GM21423 (cell line): ENCODE results near the gene PPP6R3.
"Not testable (repeated sequence)": the region's sequence is repeated elsewhere in the genome, so short reads cannot be mapped to it uniquely, and the experiment has no call there.

ENCODE experiments used
- ATAC-seq: cut with Tn5 transposase; IDR thresholded peaks from one replicate; pipeline ENCODE4 v1.9.1; 2021; ENCODE audit warnings: mild to moderate bottlenecking, moderate library complexity; ENCODE audit not compliant: unreplicated experiment

Gene PPP6R3

DNA sequence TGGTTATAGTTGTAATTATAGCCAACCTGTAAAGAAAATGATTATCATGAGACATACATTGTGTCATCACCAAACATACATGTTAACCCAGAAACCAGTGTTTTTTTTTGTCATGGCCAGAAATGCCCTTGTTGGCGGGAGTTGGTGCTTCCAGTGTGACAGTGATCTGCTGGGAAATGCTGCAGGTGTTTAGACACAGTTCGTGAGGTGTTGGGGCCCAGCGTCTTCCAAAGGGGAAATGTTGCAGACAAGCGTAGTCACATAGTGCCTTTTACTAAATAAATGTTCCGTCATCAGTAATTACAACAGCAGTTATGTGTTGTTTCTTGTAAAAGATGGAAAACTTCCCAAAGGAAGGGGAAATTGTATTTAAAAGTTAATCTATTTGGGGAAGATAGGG lies 131.2 kb downstream of the PPP6R3 start:
- ATAC-seq: no peak

DNA sequence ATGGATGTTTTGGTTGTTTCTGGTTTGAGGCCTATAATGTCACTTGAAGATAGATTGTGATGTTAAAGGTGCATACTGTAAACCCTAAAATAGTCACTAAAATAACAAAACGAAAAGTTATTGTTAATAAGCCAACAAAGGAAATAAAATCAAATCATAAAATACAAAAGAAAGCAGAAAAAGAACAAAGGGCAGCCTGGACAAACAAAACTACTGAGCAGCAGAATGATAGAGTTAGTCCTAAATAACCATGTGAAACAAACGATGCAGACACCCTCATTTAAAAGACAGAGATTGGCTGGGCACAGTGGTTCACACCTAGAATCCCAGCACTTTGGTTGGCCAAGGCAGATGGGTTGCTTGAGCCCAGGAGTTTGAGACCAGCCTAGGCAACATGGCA lies 132.9 kb downstream of the PPP6R3 start:
- no peak for ATAC-seq

GRCh38 chr11:68594123-68594522 lies 133.6 kb downstream of the PPP6R3 start:
- no peak for ATAC-seq

GRCh38 chr11:68596231-68596630 lies 135.7 kb downstream of the PPP6R3 start:
- ATAC-seq: no peak

- no peak for ATAC-seq
Observed at GRCh38 chr11:68598816-68599653, 138.5 kb downstream of the PPP6R3 start.

DNA sequence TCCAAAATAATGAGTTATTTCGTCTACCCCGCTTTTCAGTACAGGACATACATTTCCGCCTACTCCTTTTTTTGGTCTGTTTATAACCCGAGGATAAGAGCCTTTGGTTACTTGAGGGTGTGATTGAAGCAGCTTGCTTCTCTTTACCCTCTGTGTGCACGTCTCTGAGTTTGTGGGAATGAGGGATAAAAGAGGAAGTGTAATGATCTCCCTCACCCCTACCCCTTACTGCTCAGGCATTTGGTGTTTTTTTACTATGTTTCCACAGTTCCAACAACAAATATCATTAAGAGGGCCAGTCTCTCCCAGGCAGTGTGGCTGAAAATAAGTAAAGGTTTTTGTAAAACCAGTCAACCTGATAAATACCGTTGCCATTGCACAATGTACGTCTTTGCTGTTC lies 140.6 kb downstream of the PPP6R3 start:
- ATAC-seq: no peak

DNA sequence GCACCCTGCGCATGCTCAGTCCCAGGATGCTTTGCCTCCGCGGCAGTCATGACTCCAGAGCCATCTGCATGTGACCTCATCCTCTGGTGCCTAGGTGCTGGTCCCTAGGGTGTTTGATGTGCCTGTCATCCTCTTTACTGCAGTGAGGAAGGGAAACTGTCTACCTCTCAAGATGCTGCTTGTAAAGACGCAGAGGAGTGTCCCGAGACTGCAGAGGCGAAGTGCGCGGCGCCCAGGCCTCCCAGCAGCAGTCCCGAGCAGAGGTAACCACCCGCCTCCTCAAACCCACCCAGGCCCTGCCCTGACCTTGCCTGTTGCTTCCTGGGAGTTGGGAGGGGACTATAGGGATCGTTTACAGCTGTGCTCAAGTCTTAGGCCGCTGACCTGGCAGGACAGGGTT lies 149.2 kb downstream of the PPP6R3 start:
- no peak for ATAC-seq

GRCh38 chr11:68610452-68611116 lies 150.0 kb downstream of the PPP6R3 start:
- no peak for ATAC-seq

DNA sequence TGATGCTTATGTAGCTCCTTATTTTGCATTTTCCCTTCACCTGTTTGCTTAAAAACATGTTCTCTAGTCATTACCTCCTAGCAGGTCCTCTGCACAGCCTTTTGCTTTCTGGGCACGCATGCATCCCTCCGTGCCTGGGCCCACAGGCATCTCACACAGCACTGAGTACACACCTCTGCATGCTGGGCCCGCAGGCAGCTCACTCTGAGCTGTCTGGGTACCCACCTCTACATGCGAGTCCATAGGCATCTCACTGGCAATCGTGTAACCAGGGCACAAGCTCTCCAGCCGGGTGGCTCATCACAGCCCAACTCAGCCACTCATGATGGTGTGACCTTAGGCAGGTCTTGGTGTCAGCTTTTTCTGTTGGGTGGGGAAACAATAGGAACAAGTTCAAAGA lies 155.1 kb downstream of the PPP6R3 start:
- no peak for ATAC-seq

DNA sequence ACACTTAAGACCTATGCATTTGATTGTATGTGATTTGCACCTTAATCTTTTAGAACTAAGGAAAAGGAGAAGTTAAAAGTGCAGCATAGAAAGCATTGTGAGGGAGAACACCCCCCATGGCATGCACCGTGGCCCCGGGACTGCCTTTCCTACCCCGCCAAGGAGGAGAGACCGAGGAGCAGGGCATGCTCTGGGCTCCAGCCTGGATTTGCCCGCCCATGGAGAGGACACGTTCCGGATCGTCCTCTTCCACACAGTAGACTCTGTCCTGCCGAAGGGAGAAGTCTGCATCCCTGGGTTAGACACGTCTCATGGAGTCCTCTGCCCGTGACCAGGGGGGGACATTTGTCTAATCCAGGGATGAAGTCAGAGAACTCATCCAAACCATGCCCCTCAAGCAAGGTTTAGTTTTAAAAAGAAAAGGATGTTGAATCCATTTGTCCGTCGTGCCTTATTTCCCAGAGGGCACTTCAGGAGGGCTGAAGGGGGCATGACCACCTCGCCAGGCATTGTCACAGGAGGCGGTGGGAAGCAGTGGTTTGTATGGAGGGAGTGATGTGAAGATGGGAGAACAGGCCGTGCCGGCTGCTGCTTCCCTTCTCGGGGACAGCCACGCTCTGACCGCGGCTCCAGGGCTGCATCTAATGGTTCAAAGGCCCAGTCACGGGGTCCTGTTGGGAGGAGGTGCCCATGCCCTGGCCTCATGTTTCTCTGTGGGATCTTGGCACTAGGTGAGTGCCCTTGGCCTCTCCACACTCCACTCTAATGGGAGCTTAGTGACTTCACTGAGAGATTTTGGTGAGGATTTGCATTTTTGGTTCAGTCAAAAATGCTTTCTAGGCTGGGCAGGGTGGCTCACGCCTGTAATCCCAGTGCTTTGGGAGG lies 157.6 kb downstream of the PPP6R3 start:
- no peak for ATAC-seq

DNA sequence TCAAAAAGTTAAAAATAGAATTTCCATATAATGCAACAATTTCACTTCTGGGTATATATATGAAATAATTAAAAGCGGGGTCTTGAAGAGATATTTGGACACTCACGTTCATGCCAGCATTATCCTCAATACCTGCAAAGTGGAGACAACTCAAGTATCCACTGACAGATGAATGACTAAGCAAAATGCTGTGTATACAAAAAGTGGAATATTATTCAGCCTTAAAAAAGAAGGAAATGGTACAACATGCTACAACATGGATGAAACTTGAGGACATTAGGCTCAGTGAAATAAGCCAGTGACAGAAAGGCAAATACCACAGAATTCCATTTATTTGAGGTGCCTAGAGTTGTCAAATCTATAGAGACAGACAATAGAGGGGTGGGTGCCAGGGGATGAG lies 161.3 kb downstream of the PPP6R3 start:
- no peak for ATAC-seq

DNA sequence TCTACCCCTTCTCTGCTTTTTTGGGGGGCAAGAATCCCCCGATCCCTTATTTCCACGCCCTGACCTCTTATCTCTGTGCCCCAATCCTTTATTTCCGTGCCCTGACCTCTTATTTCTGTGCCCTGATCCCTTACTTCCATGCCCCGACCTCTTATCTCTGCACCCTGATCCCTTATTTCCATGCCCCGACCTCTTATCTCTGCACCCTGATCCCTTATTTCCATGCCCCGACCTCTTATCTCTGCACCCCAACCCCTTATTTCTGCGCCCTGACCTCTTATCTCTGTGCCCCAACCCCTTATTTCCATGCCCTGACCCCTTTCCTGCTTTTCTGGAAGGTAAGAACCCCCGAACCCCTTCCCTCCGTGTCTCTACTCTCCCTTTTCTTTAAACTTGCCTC lies 163.2 kb downstream of the PPP6R3 start:
- not testable (repeated sequence) for ATAC-seq

- not testable (repeated sequence) for ATAC-seq
Observed at GRCh38 chr11:68625069-68625468, 164.5 kb downstream of the PPP6R3 start.

DNA sequence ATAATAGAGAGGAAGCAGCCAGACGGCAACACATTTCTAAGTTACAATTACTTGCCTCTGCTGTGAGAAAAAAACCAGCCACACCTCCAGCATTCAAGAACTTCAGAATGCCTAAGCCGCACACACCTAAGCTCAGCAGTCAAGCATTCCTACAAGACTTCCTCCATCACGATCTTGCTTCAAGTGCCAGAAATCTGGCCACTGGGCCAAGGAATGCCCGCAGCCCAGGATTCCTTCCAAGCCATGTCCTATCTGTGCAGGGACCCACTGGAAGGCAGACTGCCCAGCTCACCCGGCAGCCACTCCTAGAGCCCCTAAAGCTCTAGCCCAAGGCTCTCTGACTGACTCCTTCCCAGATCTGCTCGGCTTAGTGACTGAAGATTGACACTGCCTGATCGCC lies 165.7 kb downstream of the PPP6R3 start:
- ATAC-seq: not testable (repeated sequence)

DNA sequence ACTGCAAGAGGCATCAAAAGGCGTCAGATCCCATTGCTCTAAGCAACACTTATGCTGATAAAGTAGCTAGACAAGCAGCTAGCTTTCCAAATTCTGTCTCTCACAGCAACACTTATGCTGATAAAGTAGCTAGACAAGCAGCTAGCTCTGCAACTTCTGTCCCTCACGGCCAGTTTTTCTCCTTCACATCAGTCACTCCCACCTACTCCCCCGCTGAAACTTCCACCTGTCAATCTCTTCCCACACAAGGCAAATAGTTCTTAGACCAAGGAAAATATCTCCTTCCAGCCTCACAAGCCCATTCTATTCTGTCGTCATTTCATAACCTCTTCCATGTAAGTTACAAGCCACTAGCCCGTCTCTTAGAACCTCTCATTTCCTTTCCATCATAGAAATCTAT lies 168.3 kb downstream of the PPP6R3 start:
- not testable (repeated sequence) for ATAC-seq

DNA sequence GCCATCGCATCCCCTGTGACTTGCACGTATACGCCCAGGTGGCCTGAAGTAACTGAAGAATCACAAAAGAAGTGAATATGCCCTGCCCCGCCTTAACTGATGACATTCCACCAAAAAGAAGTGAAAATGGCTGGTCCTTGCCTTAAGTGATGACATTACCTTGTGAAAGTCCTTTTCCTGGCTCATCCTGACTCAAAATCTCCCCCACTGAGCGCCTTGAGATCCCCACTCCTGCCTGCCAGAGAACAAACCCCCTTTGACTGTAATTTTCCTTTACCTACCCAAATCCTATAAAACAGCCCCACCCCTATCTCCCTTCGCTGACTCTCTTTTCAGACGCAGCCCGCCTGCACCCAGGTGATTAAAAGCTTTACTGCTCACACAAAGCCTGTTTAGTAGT lies 171.8 kb downstream of the PPP6R3 start:
- ATAC-seq: not testable (repeated sequence)

DNA sequence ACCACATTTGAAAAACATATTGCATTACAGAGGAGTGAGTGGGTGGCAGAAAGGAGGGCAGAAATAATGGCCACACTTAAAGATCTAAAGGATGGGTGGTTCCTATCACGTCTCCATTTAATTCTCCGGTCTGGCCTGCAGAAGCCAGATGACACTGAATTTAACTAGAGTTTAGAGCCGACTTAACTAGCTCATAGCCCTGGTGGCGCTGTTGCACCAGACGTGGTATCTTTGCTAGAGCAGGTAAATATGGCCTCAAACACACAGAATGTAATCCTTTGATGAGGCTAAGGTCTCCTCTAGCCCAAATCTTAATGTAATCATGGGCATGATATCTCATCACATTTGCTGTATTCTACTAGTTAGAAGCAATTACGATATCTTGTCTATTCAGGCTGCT lies 172.2 kb downstream of the PPP6R3 start:
- ATAC-seq: no peak

GRCh38 chr11:68634606-68635005 lies 174.1 kb downstream of the PPP6R3 start:
- ATAC-seq: not testable (repeated sequence)

- not testable (repeated sequence) for ATAC-seq
Observed at GRCh38 chr11:68635172-68635571, 174.6 kb downstream of the PPP6R3 start.

GRCh38 chr11:68635883-68636282 lies 175.3 kb downstream of the PPP6R3 start:
- not testable (repeated sequence) for ATAC-seq

GRCh38 chr11:68639322-68639721 lies 178.8 kb downstream of the PPP6R3 start:
- not testable (repeated sequence) for ATAC-seq
